OCI-LY1 (cell line): ENCODE results near the gene PCDH15.

Experiments
- H2AFZ ChIP-seq: fragments of 200-600 bp; sonication (generic), shearing (Covaris generic); 2 replicates; pipeline ENCODE4 v1.6.0; 2014; ENCODE audit warnings: antibody characterized with exemption, mild to moderate bottlenecking, low read length
- H3F3A ChIP-seq: fragments of 200-600 bp; sonication (generic), shearing (Covaris generic); 2 replicates; pipeline ENCODE4 v1.6.0; 2014; ENCODE audit warnings: mild to moderate bottlenecking, antibody characterized with exemption, low read length, moderate library complexity; ENCODE audit not compliant: insufficient read depth
- H3K27ac ChIP-seq: fragments of 200-600 bp; sonication (generic); 2 replicates; pipeline ENCODE4 v1.5.1; 2014; ENCODE audit warnings: low read length, mixed run types, mild to moderate bottlenecking, low read depth; ENCODE audit not compliant: poor library complexity, severe bottlenecking
- H3K27me3 ChIP-seq: fragments of 200-600 bp; sonication (generic); 2 replicates; pipeline ENCODE4 v1.6.0; 2014; ENCODE audit warnings: antibody characterized with exemption, mild to moderate bottlenecking, low read length, moderate library complexity; ENCODE audit not compliant: insufficient read depth
- H3K36me3 ChIP-seq: fragments of 200-600 bp; sonication (generic); 2 replicates; pipeline ENCODE4 v1.6.1; 2014; ENCODE audit warnings: mild to moderate bottlenecking, antibody characterized with exemption, low read length, moderate library complexity, mixed read lengths; ENCODE audit not compliant: insufficient read depth
- H3K4me1 ChIP-seq: fragments of 200-600 bp; sonication (generic); 2 replicates; pipeline ENCODE4 v1.5.1; 2014; ENCODE audit warnings: mild to moderate bottlenecking, low read length, moderate library complexity; ENCODE audit not compliant: insufficient read depth, severe bottlenecking
- H3K4me2 ChIP-seq: fragments of 200-600 bp; sonication (generic), shearing (Covaris generic); 2 replicates; pipeline ENCODE4 v1.6.1; 2014; ENCODE audit warnings: low read length
- H3K4me3 ChIP-seq: fragments of 200-600 bp; sonication (generic); 2 replicates; pipeline ENCODE4 v1.5.1; 2014; ENCODE audit warnings: low read length, low read depth, mild to moderate bottlenecking, mixed read lengths; ENCODE audit not compliant: poor library complexity, severe bottlenecking
- H3K79me2 ChIP-seq: fragments of 200-600 bp; shearing (Covaris generic); 2 replicates; pipeline ENCODE4 v1.6.1; 2016; ENCODE audit warnings: mixed run types, low read length, mixed read lengths; ENCODE audit not compliant: insufficient read depth
- H3K9ac ChIP-seq: fragments of 200-600 bp; sonication (generic), shearing (Covaris generic); 2 replicates; pipeline ENCODE4 v1.6.1; 2014; ENCODE audit warnings: mild to moderate bottlenecking, low read length, mixed read lengths
- H3K9me2 ChIP-seq: fragments of 200-600 bp; sonication (generic), shearing (Covaris generic); 2 replicates; pipeline ENCODE4 v1.6.1; 2014; ENCODE audit warnings: low read depth, mild to moderate bottlenecking, low read length, mixed read lengths
- H3K9me3 ChIP-seq: fragments of 200-600 bp; shearing (Covaris generic); 2 replicates; pipeline ENCODE4 v1.6.1; 2014; ENCODE audit warnings: low read length, mixed read lengths
- H4K20me1 ChIP-seq: fragments of 200-600 bp; sonication (generic), shearing (Covaris generic); 2 replicates; pipeline ENCODE4 v1.6.0; 2016; ENCODE audit warnings: mild to moderate bottlenecking, low read length; ENCODE audit not compliant: insufficient read depth
- CTCF ChIP-seq: fragments of 200-600 bp; sonication (generic), shearing (Covaris generic); IDR thresholded peaks from 2 replicates; pipeline ENCODE4 v1.5.1; 2017; ENCODE audit warnings: mild to moderate bottlenecking, antibody characterized with exemption, low read length, moderate library complexity, mixed read lengths
- EZH2 ChIP-seq: fragments of 200-600 bp; sonication (generic), shearing (Covaris generic); IDR thresholded peaks from 2 replicates; pipeline ENCODE4 v1.8.0; 2017; ENCODE audit warnings: borderline replicate concordance, mixed run types, mild to moderate bottlenecking, antibody characterized with exemption, low read length, moderate library complexity, mixed read lengths

The PCDH15 gene

GRCh38 chr10:53833908-53834307 lies 967.1 kb downstream of the PCDH15 start:
- Histone ChIP-seq H3K4me1 (no peaks in the 10 kb centered on the region), H3K27me3 (no peaks in the 10 kb centered on the region), H3F3A (no peaks in the 10 kb centered on the region), H3K9ac (no peak overlapping the region), H3K79me2 (no peaks in the 10 kb centered on the region), H3K27ac (no peak overlapping the region), H3K4me2 (no peak overlapping the region), H4K20me1 (no peaks in the 10 kb centered on the region), H3K36me3 (no peaks in the 10 kb centered on the region), H2AFZ (no peak overlapping the region), H3K9me2 (no peaks in the 10 kb centered on the region), H3K9me3 (no peaks in the 10 kb centered on the region), H3K4me3 (no peak overlapping the region)
- TF ChIP-seq CTCF = no peak
- TF ChIP-seq EZH2 = no peak

GRCh38 chr10:53827261-53827660 lies 973.8 kb downstream of the PCDH15 start:
- Histone ChIP-seq H4K20me1 (no peaks in the 10 kb centered on the region), H3K79me2 (no peaks in the 10 kb centered on the region), H3K27me3 (no peaks in the 10 kb centered on the region), H3K27ac (no peak overlapping the region), H3K9me3 (no peaks in the 10 kb centered on the region), H3K4me3 (no peak overlapping the region), H3K9me2 (no peaks in the 10 kb centered on the region), H3K9ac (no peak overlapping the region), H2AFZ (no peak overlapping the region), H3K4me2 (no peak overlapping the region), H3K4me1 (no peaks in the 10 kb centered on the region), H3K36me3 (no peaks in the 10 kb centered on the region), H3F3A (no peaks in the 10 kb centered on the region)
- TF ChIP-seq CTCF = no peak

- no peaks in the 10 kb centered on the region for H4K20me1 ChIP-seq
- no peak for TF ChIP-seq CTCF
- no peak for TF ChIP-seq EZH2
- no peak overlapping the region for H3K27ac ChIP-seq
- no peak overlapping the region for H3K4me3 ChIP-seq
- no peaks in the 10 kb centered on the region for H3K36me3 ChIP-seq
- no peaks in the 10 kb centered on the region for H3K79me2 ChIP-seq
- no peaks in the 10 kb centered on the region for H3K4me1 ChIP-seq
- no peak overlapping the region for H3K4me2 ChIP-seq
- H2AFZ ChIP-seq = no peak overlapping the region
- no peaks in the 10 kb centered on the region for H3K9me3 ChIP-seq
- no peaks in the 10 kb centered on the region for H3K27me3 ChIP-seq
- H3K9ac ChIP-seq = no peak overlapping the region
- H3F3A ChIP-seq = no peaks in the 10 kb centered on the region
- no peaks in the 10 kb centered on the region for H3K9me2 ChIP-seq
Observed at GRCh38 chr10:53808677-53809372, 992.2 kb downstream of the PCDH15 start.
